Astrocyte (in vitro differentiated cells and primary cell): ENCODE results near the gene ZDHHC8. TPM values are rescaled to one million over a fixed set of nuclear protein-coding genes. Genes with fewer than 3 reads are reported as not detected.

ENCODE experiments used
- DNase-seq: peaks from one replicate; pipeline ENCODE4 v3.0.0-alpha.2; 2010; ENCODE audit warnings: low read depth
- FAIRE-seq: peaks from 2 replicates; lab custom pipeline; 2011; peaks lifted over from hg19 to GRCh38; lab: Jason Lieb, UNC
- H2AFZ ChIP-seq: 2 replicates; pipeline ENCODE4 v1.6.0; 2012; ENCODE audit warnings: low read depth, low read length, inconsistent platforms
- H3K27ac ChIP-seq: 2 replicates; pipeline ENCODE4 v1.5.1; 2011; ENCODE audit warnings: low read depth, low read length, inconsistent platforms
- H3K27me3 ChIP-seq: 2 replicates; pipeline ENCODE4 v1.6.0; 2011; ENCODE audit warnings: low read length, inconsistent platforms; ENCODE audit not compliant: insufficient read depth
- H3K36me3 ChIP-seq: 2 replicates; pipeline ENCODE4 v1.5.1; 2011; ENCODE audit warnings: low read length, inconsistent platforms; ENCODE audit not compliant: insufficient read depth
- H3K4me1 ChIP-seq: 2 replicates; pipeline ENCODE4 v1.5.1; 2011; ENCODE audit warnings: low read length, inconsistent platforms; ENCODE audit not compliant: insufficient read depth
- H3K4me2 ChIP-seq: 2 replicates; pipeline ENCODE4 v1.6.0; 2012; ENCODE audit warnings: low read length, inconsistent platforms
- H3K4me3 ChIP-seq: 2 replicates; pipeline ENCODE4 v1.5.1; 2011; ENCODE audit warnings: low read depth, mild to moderate bottlenecking, low read length, inconsistent platforms; ENCODE audit not compliant: insufficient read depth
- H3K79me2 ChIP-seq: 2 replicates; pipeline ENCODE4 v1.6.0; 2012; ENCODE audit warnings: mild to moderate bottlenecking, low read length, inconsistent platforms; ENCODE audit not compliant: insufficient read depth
- H3K9ac ChIP-seq: 2 replicates; pipeline ENCODE4 v1.6.0; 2012; ENCODE audit warnings: mild to moderate bottlenecking, low read length, inconsistent platforms
- H3K9me3 ChIP-seq: 2 replicates; pipeline ENCODE4 v1.5.1; 2012; ENCODE audit warnings: low read depth, mild to moderate bottlenecking, low read length, inconsistent platforms; ENCODE audit not compliant: insufficient read depth
- H4K20me1 ChIP-seq: 2 replicates; pipeline ENCODE4 v1.6.0; 2012; ENCODE audit warnings: low read length, inconsistent platforms; ENCODE audit not compliant: insufficient read depth
- H3K27ac Mint-ChIP-seq: one replicate; pipeline ENCODE4 v1.8.0; 2021; ENCODE audit warnings: mild to moderate bottlenecking, mixed read lengths; ENCODE audit not compliant: unreplicated experiment
- H3K27me3 Mint-ChIP-seq: one replicate; pipeline ENCODE4 v1.8.0; 2021; ENCODE audit warnings: low read depth, mixed read lengths; ENCODE audit not compliant: unreplicated experiment
- H3K36me3 Mint-ChIP-seq: one replicate; pipeline ENCODE4 v1.8.0; 2021; ENCODE audit warnings: low read depth, mixed read lengths; ENCODE audit not compliant: unreplicated experiment
- H3K4me1 Mint-ChIP-seq: one replicate; pipeline ENCODE4 v1.8.0; 2021; ENCODE audit warnings: low read depth, mixed read lengths; ENCODE audit not compliant: unreplicated experiment
- H3K4me3 Mint-ChIP-seq: one replicate; pipeline ENCODE4 v1.8.0; 2021; ENCODE audit warnings: mild to moderate bottlenecking, moderate library complexity, mixed read lengths; ENCODE audit not compliant: unreplicated experiment
- H3K9me3 Mint-ChIP-seq: one replicate; pipeline ENCODE4 v1.8.0; 2021; ENCODE audit warnings: mild to moderate bottlenecking, mixed read lengths; ENCODE audit not compliant: unreplicated experiment
- EZH2 ChIP-seq: IDR thresholded peaks from 2 replicates; pipeline ENCODE4 v1.6.1; 2012; ENCODE audit warnings: mild to moderate bottlenecking, low read length, inconsistent platforms; ENCODE audit not compliant: insufficient read depth
- total RNA-seq: library from RNA; stranded (reverse); gene quantifications from 2 replicates; pipeline ENCODE4 v1.2.1, GENCODE V29; 2021
- TF ChIP-seq, protein P1 (sequence below): IDR thresholded peaks from 2 replicates; pipeline ENCODE4 v1.5.1; 2011; ENCODE audit warnings: low read depth, mild to moderate bottlenecking, inconsistent platforms, low read length, moderate library complexity; ENCODE audit not compliant: insufficient read depth

Gene ZDHHC8
- total RNA-seq, 1 donor from 2014 or later = 88.3 TPM

DNA sequence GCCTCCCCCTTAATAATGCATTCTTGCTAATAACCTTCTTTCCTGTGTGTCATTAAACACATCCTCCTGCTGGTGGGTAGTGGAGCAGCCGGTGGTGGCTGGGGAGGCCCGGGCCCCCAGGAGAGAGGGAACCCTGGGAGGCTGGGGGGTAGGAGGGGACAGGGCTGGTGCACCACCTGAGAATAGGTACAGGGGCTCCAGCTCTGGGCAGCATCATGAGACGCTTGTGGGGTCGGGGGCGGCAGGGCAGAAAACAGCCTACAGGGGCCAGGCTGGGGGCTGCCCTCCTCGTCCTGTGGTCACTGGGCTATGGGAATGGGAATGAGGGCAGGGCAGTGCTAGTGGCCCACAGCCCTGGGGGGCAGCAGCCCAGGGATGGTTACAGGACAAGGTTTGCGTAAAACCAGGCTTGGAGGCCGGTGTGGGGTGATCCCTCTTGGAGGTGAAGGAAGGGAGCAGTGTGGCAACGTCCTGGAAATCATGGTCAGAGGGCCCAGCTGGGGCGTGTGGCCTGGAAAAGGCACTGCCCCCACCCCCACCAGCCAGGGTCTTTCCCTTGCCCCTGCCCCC is 37.7 kb downstream of the ZDHHC8 start:
- H3K4me3 ChIP-seq = no peak overlapping the region
- H3K36me3 Mint-ChIP-seq = no peaks in the 10 kb centered on the region
- H4K20me1 ChIP-seq = no peaks in the 10 kb centered on the region
- H3K4me2 ChIP-seq = no peak overlapping the region
- H3K4me1 ChIP-seq = no peaks in the 10 kb centered on the region
- H3K36me3 ChIP-seq = no peaks in the 10 kb centered on the region
- no peak overlapping the region for H3K27ac ChIP-seq
- H3K9me3 Mint-ChIP-seq = no peaks in the 10 kb centered on the region
- H3K4me1 Mint-ChIP-seq = no peaks in the 10 kb centered on the region
- no peaks in the 10 kb centered on the region for H3K27me3 ChIP-seq
- H3K4me3 Mint-ChIP-seq = no peak overlapping the region
- FAIRE-seq = no peak
- no peak overlapping the region for H2AFZ ChIP-seq
- TF ChIP-seq, protein P1, sequence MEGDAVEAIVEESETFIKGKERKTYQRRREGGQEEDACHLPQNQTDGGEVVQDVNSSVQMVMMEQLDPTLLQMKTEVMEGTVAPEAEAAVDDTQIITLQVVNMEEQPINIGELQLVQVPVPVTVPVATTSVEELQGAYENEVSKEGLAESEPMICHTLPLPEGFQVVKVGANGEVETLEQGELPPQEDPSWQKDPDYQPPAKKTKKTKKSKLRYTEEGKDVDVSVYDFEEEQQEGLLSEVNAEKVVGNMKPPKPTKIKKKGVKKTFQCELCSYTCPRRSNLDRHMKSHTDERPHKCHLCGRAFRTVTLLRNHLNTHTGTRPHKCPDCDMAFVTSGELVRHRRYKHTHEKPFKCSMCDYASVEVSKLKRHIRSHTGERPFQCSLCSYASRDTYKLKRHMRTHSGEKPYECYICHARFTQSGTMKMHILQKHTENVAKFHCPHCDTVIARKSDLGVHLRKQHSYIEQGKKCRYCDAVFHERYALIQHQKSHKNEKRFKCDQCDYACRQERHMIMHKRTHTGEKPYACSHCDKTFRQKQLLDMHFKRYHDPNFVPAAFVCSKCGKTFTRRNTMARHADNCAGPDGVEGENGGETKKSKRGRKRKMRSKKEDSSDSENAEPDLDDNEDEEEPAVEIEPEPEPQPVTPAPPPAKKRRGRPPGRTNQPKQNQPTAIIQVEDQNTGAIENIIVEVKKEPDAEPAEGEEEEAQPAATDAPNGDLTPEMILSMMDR = no peak
- no peak for TF ChIP-seq EZH2
- H3K79me2 ChIP-seq = no peaks in the 10 kb centered on the region
- H3K27me3 Mint-ChIP-seq = peaks cover 31% of the 10 kb centered on the region
- DNase-seq = no peak
- H3K9me3 ChIP-seq = no peaks in the 10 kb centered on the region
- no peak overlapping the region for H3K27ac Mint-ChIP-seq
- no peak overlapping the region for H3K9ac ChIP-seq

DNA sequence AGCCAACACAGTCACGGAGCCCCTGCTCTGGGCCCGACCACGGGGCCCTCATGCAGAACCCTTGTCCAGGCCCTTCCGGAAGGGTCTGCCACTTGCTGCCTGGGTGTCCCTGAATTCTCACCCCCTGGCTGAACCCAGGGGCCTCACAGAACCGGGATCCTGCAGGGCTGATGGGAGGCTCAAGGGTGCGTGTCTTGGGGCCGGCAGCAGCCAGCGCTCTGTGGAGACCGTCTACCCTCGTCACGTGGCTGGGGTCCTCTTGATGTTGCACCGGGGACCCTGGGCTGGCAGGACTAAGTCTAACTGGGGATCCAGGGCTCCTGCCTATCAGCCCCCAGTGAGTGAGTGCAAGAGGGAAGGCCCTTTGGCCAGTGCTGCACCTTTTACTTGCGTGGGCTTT is 38.6 kb downstream of the ZDHHC8 start:
- Histone ChIP-seq H3K9ac (no peak overlapping the region), H3K4me1 (no peaks in the 10 kb centered on the region), H3K36me3 (no peaks in the 10 kb centered on the region), H3K9me3 (no peaks in the 10 kb centered on the region), H3K4me3 (no peak overlapping the region), H3K27ac (no peak overlapping the region), H2AFZ (no peak overlapping the region), H3K27me3 (no peaks in the 10 kb centered on the region), H3K4me2 (no peak overlapping the region), H4K20me1 (no peaks in the 10 kb centered on the region), H3K79me2 (no peaks in the 10 kb centered on the region)
- H3K4me3 Mint-ChIP-seq = no peak overlapping the region
- DNase-seq = no peak
- no peak for FAIRE-seq
- H3K4me1 Mint-ChIP-seq = no peaks in the 10 kb centered on the region
- no peaks in the 10 kb centered on the region for H3K9me3 Mint-ChIP-seq
- H3K27ac Mint-ChIP-seq = no peak overlapping the region
- TF ChIP-seq, protein P1 = no peak
- TF ChIP-seq EZH2 = no peak
- peaks cover 31% of the 10 kb centered on the region for H3K27me3 Mint-ChIP-seq
- H3K36me3 Mint-ChIP-seq = no peaks in the 10 kb centered on the region

DNA sequence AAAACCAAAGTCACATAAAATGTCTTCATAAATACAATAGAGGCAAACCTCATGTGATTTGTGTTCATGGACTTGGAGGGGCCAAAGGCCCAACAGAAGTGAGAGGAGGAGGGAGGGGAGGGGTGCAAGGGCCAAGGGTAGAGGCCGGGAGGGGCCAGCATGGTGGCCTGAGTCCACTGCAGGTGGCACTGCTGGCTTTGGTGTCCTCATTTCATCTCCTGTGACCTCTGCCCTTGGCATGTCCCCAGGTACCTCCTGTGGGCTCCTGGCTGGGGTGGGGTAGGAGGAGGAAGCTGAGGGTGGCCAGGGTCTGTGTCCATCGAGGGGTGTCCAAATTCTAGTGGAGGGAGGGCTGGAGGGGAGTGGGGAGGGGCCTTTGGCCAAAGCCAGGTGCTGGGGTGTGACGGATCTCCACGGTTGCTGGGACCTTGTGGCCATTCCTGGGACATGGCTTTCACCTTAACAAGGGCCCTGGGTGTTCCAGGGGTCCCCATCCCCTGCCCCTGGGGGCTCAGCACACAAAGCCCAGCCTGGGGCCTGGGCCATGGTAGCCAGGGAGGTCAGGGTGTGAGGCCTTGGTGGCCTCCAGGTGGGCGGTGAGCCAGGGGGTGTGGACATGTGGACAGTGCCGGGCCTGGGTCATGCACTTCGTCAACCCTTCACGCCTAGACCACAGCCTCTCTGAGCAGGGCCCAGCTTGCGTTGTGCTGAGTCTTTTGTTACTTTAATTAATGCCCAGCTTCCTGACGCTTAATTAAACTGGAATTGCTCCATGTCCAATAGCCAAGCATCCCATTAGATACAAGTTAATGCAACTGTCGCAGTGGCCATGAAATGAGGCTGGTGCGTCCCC is 39.9 kb downstream of the ZDHHC8 start:
- no peak overlapping the region for H3K4me2 ChIP-seq
- H3K27ac Mint-ChIP-seq = no peak overlapping the region
- no peaks in the 10 kb centered on the region for H4K20me1 ChIP-seq
- no peak for TF ChIP-seq EZH2
- TF ChIP-seq, protein P1 = no peak
- H3K36me3 Mint-ChIP-seq = no peaks in the 10 kb centered on the region
- peaks cover 27% of the 10 kb centered on the region for H3K27me3 Mint-ChIP-seq
- H3K27me3 ChIP-seq = no peaks in the 10 kb centered on the region
- no peak overlapping the region for H3K4me3 ChIP-seq
- H3K27ac ChIP-seq = no peak overlapping the region
- H3K9me3 Mint-ChIP-seq = no peaks in the 10 kb centered on the region
- no peaks in the 10 kb centered on the region for H3K79me2 ChIP-seq
- DNase-seq (no peak), FAIRE-seq (no peak)
- no peaks in the 10 kb centered on the region for H3K4me1 ChIP-seq
- no peaks in the 10 kb centered on the region for H3K4me1 Mint-ChIP-seq
- no peak overlapping the region for H3K4me3 Mint-ChIP-seq
- H3K9me3 ChIP-seq = no peaks in the 10 kb centered on the region
- H2AFZ ChIP-seq = no peak overlapping the region
- no peaks in the 10 kb centered on the region for H3K36me3 ChIP-seq
- no peak overlapping the region for H3K9ac ChIP-seq
